ENCODE measurements around the gene ZBTB43.
A peak's percentile ranks its signal among the peaks of the same experiment; 100 is the strongest.

The ZBTB43 gene

DNA sequence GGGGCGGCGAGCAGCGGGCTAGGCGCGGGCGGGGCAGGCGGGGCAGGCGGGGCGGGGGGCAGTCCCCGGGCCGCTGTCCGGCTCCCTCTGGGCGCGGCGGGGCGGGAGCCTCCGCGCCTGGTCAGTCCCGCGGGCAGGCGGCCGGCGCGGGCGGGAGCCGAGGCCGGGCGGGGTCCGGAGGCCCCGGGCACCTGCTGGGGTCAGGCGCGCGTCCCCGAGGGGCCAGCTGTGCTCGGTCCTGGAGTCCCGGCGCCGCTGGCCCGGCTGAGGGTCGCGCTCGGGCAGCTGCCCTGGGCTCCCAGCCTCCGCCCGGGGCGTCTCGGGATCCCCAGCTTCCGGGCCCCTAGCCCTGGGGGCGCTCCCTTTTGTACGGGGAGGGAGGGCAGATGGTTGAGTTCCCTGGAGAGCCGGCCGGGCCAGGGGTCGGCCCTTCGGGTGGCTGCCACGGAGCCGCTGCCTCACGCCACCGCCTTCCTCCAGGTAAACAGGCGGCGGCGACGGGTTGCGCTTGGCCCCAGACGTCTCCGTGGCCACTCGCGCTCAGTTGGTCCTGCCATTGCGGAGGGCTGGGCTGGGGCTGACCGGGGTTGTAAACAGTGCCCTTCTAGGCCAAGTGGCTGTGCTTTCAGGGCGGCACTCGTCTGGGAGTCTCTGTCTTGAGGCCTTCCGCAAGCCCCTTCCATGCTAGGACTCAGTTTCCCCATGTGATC is 56.1 kb downstream of the ZBTB43 start:
- peak; percentile 56 to 83 (median 68) for DNase-seq

DNA sequence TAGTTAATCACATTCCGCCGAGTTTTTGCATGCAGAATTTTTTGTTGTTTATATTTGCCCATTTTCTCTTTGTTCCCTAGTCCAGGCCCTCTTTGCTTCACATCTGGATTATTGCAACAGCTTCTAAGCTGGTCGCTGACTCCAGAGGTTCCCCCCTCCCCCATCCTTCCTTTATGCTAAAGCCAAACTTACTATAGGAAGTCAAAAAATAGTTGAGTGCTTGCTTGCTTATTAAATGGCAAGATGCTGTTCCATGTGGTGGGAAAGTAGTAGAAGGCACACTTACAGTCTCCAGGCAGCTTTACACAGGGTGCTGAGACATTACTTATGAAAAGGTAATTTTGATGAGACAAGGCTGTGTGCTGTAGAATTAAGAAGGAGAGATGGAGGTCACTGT is 56.9 kb downstream of the ZBTB43 start:
- DNase-seq, result peak; percentile 44 to 64 (median 56)

DNA sequence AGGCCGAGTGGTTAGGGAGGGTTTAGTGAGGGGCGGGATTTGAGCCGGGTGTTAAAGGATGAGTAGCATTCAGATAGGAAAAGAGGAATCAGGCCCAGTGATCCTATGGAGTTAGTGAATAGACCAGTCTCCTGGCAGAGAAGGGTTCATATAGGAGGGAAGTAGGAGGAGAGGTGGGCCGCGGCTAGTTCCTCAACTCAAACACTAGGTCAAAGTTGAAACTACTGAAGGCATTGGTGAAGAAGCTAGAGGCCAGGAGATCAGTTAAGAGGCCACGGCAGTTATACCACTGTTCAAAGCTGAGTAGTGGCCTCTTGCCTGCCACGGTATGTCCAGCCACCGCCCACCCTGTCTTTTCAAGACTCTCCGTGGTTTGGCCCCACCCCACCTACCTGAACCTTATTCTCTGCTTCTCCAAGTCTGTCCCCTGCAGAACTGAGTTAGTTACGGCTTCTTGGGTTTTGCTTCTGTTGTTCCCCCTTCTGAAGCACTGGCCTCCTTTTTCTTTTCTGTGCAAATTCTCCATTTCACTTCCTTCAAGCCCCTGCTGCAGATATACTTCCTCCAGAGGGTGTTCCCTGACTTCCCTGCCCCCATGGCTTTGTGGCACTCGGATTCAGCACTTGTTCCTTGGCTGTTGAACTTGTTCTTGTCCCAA is 57.4 kb downstream of the ZBTB43 start:
- DNase-seq, result peak; percentile 55 to 68 (median 56)

DNA sequence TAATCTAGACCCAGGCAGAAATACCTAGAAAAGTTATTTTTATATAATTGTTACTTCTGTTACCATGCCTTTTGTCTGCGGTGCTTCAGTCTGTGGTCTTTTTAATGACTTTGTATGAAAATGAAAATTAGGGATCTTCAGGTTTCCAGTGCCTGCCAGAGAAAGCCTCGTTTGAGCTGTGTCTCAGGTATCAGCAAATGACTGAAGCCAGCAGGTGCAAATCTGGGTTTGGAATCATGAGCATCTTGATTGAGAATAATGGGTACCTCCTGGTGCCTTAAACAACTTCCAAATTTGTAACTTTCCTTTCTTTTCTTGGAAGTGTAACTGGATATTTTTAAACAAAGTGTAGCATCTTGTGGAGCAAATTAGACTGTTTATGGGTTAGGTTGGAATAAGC is 59.9 kb downstream of the ZBTB43 start:
- no peak for DNase-seq

DNA sequence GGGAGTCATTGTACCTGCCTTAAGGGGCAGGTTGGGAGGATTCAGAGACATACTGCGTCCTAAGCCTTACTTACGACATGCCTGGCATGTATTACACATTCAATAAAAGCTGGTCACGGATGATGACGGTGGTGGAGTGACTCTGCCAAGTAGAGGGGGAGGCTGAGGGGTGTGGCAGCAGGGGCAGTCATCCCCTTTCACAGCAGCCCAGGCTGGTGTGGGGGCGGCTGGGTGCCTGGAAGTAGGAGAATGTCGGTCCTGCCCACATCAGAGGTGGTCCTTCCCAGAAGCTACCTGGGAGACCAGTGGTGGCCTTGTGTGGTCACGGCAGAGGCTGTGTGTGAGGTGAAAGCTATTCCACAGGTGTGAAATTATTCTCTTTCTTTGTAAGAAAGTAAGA is 64.5 kb downstream of the ZBTB43 start:
- peak in 2 of 3 donors; percentile 23 to 26 for DNase-seq

DNA sequence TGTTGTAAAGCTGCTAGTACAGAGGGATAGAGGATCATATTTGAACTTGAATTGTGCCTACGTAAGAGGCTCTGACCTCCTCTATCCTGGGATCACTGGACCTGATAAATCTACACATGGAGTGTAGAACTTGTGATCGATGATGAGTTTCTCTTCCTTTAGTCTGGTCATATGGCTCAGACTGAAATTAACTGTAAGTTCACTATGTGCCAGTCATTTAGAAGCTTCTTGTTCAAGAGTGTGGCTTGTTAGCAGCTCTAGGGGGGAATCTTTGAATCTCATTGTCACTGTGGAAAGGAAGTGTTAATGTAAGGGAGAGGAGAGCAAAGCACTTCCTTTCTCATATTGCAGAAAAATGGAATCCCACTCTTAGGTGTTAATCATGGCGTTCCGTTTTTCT is 67.7 kb downstream of the ZBTB43 start:
- no peak for DNase-seq

DNA sequence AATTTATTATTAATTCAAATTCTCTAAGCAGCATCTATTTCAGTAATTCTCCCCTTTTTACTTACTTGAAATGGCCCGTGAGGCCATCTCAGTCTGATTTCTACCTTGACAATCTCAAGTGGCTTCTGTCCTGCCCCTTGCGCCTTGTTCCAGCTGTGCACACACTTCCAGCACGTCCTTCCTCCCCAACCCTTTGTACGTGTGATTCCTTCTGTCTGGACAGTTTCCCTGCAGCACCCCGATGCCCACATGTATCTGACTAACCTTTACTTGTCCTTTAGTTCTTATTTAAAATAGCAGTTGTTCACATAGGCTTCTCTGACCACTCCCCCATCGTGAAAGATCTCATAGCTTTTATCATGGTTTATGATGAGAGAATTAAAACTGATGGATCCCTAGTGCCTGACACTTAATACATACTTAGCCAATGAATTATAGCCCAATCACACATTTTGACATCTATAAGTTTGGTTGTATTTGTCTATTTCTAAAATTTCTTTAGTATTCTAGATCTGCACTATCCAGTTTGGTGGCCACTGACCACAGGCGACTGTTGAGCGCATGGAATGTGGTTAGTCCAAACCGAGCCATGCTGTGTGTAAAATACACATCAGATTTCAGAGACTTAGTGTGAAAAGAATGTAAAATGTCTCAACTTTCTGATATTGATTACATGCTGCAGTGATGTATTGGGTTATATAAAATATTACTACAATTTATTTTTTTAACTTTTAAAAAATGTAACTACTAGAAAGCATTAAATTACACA is 69.9 kb downstream of the ZBTB43 start:
- no peak for DNase-seq

DNA sequence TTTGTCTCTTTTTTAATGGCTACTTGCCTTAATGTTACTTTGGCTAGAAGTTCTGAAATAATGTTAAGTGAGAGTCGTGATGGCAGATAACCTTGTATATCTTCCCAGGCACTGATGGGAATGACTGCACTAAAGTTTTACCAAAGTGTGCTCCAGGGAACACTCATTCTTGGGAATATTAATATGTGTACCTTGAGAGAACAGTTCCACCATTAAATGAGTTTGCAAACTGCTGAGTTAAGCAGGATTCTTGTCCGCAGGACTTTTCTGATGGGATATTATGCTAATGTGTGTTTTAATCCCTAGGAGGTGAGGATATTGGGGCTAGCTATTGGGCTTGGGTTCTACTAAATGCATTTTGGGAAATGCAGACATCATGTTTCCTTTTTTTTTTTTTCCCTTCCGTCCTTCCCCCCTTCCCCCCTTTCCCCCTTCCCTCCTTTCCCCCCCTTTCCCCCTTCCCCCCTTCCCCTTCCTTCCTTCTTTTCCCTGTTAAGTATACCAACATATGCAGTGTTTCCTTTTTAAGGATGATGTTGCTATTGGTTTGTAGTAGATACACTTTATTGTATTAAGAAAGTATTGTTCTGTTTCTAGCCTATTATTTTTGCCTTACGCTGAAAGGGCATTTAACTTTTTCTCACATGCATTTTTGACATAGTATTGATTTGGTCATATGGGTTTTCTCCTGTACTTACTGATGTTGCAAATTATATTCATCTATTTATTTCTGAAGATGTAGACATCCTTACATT is 71.1 kb downstream of the ZBTB43 start:
- no peak for DNase-seq

DNA sequence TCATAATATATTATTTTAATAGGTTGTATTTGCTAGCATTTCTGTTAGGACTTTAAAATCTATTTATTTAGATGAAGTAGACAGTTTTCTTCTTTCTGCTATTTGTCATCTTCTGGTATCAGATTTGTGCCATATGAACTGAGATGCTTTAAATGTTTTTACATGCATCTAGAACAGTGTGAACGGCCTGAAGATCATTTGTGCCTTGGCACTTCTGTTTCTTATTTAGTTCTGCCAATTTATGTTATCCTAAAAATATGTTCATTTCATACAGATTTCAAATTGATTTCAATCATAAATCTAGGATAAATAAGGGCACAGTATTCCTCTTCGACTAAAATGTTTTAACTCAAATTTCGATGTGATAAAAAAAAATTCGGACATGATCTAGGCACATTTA is 71.7 kb downstream of the ZBTB43 start:
- no peak for DNase-seq

DNA sequence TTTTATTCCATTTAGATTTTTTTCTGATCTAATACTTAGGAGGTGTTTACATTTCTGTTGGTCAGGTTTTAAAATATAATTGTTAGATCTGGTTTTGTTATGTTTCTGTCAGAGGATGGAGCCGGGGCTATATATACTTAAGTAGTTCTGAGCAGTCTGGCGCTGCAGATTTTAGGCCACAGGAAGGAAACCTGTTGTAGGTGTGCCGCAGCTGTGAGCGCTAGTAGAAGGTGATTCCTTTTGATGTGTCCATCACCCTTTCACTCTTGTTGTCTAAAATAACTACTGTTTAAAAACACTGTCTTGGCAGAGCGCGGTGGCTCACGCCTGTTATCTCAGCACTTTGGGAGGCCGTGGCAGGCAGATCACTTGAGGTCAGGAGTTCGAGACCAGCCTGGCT is 72.6 kb downstream of the ZBTB43 start:
- DNase-seq, result no peak

DNA sequence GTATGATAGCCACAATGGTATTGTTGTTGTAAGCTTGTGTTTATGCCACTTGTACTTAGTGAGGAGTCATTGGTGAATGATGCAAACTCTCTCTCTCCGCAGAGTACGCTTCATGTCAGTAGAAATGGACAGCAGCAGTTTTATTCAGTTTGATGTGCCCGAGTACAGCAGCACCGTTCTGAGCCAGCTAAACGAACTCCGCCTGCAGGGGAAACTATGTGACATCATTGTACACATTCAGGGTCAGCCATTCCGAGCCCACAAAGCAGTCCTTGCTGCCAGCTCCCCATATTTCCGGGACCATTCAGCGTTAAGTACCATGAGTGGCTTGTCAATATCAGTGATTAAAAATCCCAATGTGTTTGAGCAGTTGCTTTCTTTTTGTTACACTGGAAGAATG is 74.4 kb downstream of the ZBTB43 start:
- no peak for DNase-seq

DNA sequence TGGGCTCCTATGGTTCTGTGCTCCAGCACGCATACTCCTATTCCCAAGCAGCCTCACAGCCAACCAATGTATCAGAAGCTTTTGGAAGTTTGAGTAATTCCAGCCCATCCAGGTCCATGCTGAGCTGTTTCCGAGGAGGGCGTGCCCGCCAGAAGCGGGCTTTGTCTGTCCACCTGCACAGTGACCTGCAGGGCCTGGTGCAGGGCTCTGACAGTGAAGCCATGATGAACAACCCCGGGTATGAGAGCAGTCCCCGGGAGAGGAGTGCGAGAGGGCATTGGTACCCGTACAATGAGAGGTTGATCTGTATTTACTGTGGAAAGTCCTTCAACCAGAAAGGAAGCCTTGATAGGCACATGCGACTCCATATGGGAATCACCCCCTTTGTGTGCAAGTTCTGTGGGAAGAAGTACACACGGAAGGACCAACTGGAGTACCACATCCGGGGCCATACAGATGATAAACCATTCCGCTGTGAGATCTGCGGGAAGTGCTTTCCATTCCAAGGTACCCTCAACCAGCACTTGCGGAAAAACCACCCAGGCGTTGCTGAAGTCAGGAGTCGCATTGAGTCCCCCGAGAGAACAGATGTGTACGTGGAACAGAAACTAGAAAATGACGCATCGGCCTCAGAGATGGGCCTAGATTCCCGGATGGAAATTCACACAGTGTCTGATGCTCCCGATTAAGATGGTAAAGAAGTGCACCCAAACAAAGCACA is 75.5 kb downstream of the ZBTB43 start:
- no peak for DNase-seq

DNA sequence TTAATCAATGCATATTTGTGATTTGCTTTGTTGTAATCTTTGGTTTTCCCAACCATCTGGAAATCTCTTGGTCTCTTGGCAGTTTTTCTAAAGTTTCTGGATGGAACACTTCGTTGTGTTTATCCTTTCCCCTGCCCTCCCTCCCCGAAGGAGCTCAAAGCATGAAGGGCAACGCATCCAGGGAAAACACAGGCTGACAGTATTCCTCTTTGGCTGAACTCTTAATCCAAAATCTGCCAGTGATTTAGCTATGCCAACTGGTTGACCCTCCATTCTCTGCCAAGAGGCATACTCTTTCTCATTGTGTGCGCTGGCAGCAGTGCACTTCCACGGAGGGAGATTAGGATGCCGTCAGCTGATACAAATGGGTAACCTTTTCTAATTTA is 76.1 kb downstream of the ZBTB43 start:
- DNase-seq, result no peak

DNA sequence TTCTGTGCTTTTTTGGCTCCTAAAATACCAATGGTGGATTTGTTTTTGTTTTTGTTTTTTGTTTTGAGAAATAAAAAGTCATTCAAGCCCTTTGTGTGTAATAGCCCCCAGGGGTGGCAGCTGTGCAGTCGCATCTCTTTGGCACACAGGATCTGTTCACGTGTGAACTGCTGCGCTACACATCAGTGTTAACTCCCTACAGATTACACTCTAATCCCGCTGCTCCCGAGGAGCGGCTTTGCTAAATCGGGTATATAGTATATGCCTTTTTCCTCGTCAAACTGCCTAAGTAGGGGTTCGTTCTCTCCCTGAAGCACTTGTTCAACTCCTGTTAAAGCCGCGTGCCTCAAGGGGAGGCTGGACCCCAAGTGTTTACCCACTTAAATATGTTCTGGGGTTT is 77.9 kb downstream of the ZBTB43 start:
- no peak for DNase-seq

DNA sequence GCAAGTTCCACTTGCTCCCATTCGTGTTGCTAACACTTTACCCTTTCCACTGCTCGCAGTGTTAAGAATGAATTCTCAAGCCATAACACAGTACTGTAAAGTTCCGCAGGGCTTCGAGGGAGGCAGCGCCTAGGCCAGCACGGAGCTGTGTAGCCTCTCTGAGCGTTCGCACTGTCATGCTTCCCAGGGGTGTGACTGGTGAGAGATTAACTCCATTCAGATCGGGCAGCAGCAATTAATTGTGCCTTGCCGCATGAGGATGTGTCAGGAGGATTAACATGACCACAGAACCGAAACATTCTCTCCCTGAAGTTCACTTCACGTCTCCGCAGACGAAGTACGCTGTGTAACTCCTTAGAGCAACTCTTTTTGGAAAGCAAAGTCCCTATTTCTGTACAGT is 78.8 kb downstream of the ZBTB43 start:
- no peak for DNase-seq

DNA sequence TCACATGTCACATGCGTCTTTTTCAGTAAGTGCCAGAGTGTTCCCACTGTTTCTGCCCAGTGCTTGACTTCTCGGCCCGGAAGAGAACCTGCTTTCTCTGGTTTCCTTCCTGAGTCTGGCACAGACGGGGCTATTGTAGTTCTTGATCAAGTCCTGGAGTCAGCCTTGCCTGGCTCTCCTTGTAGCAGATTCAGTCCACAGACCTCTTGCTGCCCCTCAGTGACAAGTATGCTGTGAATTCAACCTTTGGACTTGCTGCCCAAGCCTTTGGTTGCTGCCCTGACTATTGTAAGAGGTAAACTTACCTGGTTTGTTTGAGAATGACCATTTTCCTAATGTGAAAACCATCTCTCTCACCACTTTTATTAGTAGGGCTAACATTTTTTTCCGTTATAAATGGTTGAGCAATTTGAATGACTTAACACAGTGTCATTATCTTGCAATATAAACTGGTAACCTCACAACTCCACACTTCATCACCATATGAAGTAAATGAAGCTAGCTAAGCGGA is 80.3 kb downstream of the ZBTB43 start:
- DNase-seq, result peak; percentile 9 to 41 (median 30)

DNA sequence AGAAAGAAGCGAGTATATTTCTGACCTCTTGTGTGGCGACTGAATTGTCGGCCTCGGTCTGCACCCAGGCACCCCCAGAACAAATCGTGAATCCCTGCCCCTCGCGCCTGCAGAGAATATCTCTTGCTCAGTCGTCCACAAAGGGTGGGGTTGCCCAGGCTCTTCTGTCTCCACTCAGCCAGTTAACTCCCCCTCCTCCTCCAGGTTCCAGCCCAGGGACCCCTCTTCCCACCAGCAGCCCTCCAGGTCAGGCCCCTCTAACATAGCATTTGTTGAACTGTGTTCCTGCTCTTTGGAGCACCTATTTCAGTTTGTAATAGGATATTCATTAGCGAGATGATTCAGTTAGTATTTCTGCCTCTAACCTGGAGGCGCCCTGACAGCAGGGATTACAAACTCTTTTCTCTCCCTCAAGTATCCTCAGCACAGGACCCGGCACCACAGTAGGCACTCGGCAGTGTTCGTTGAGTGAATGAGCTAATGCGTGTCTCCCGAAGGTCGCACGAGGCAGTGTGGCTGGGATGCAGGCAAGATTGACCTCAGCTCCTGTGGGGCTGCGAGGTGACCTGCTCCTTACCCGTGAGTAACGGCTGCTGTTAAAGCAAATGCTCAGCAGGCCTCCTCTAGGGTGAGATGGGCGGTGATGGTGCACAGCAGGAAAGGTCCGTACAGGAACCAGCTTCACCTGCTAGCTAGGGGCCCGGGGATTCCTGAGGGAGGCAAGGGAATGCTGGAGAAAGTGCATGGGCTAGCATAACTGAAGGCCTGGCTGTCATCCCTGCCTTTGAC is 81.4 kb downstream of the ZBTB43 start:
- DNase-seq, result no peak

DNA sequence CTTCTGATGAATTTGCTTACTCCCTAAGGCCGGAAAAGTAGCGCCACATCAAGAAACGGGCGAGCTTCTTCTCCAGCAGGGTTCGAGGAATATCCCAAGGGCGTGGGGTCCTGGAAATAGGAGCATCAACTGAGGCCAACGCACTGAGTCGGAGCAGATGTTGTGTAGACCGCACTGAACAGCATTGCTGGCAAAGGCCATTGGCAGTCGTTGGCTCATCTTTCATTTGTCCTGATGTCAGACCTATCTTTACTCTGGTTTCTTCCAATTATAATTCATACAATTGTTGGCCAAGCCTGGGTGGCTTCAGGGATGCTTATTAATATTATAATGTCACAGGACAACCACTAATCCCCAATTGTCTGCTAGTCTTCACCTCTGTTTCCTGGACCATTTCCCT is 82.1 kb downstream of the ZBTB43 start:
- DNase-seq, result no peak

Measured in suppressor macrophage treated with lipopolysaccharide for 1 hour (primary cell).